NOMO-1 (cell line): ENCODE data around the gene ZDHHC13.
A peak's percentile ranks its signal among the peaks of the same experiment; 100 is the strongest.

Source experiments
- DNase-seq, 2 experiments: peaks; one replicate each; lab custom pipeline; 2025; ENCODE audit not compliant: unreplicated experiment in 2 of 2; lab: John Stamatoyannopoulos, UW

Gene ZDHHC13

GRCh38 chr11:19200410-19201201 is 83.6 kb downstream of the ZDHHC13 start:
- DNase-seq = no peak

DNA sequence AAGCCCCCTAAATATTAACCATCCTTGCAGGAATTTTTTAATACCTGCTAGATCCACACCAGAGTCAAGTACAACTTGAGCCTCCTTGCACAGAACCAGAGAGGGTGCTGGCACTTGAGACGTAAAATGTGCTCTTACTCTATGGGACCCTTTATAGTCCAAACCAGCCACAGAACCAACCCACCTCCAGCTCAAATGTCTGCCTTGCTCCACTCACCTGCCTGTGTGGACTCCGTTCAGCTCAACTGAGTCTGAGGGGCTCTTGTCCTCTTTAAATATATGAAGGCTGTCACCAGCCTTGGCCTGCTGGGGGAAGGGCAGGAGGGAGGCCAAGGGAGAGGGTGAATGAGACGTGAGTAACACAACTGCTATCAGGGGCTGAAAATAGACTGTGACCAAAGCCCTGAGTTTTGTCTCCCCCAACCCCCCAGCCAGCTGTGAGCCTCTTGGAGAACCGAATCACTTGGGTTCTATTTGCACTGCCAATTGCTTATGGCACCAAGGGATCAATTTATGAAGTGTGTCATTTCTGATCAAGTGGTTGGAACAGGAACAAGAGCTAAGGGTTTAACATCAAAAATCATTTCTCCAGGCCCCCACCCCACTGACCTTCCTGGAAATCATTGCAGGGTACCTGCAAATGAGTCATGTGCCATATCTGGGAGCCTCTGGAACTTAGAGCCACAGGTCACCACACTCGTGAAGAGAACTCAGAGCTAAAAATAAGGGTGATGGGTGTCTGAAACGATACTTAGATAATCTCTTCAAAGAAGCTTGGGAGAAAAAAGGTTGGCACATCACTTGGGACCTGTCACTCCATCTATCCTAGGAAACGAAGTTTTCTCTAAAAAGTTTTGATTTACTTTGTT is 85.0 kb downstream of the ZDHHC13 start, which contains the start of gene CSRP3:
Gene CSRP3, minus strand, starts transcription at position 247 of the 869 bp plus-strand sequence. CDS start 9,535 bp downstream, outside the sequence.
- DNase-seq = no peak

DNA sequence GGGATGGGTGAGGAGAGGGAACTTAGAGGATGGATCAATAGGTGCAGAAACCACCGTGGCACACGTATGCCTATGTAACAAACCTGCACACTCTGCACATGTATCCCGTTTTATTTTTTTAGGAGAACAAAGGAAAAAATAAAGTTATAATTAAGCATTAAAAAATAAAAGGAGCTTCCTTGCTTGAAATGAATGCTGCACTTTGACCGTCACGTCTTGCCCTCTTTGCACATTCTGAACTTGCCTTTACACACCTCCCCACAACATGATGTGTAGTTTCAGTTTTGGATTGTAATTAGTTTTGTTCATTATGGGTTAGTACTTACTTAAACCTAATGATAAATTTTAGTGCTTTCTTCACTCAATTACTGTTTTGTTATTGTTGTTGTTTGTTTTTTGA is 87.9 kb downstream of the ZDHHC13 start:
- no peak for DNase-seq

GRCh38 chr11:19208181-19208580 is 91.2 kb downstream of the ZDHHC13 start:
- DNase-seq = no peak

DNA sequence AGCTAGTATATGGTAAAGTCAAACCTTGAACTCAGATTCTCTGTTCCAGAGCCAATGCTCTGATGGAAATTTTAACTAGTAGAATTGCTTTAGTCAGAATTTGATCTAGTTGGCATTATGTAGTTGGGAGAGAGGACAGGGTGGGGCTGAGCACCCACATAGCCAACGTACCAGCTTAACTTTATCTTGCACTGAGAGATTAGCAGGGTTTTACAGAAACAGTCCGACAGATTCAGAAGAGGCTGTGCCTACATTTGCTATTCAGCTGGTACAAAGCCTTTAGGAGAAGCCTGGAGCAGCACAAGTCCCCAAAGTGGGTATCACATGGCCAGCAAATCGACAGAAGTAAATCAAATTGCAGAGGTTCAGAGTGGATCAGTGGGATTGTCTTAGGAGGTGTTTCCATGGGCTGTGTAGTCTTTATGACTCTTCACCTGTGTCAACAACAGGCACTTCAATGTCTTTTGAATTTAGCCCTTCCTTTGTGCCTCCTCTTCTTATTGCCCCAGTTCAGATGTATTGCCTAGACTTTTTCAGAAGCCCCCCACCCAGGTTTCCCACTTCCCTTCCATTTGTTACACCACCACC is 92.1 kb downstream of the ZDHHC13 start:
- no peak for DNase-seq

- DNase-seq = no peak
Observed at GRCh38 chr11:19209617-19210370, 92.8 kb downstream of the ZDHHC13 start.

GRCh38 chr11:19216021-19216420 is 99.1 kb downstream of the ZDHHC13 start:
- no peak for DNase-seq

DNA sequence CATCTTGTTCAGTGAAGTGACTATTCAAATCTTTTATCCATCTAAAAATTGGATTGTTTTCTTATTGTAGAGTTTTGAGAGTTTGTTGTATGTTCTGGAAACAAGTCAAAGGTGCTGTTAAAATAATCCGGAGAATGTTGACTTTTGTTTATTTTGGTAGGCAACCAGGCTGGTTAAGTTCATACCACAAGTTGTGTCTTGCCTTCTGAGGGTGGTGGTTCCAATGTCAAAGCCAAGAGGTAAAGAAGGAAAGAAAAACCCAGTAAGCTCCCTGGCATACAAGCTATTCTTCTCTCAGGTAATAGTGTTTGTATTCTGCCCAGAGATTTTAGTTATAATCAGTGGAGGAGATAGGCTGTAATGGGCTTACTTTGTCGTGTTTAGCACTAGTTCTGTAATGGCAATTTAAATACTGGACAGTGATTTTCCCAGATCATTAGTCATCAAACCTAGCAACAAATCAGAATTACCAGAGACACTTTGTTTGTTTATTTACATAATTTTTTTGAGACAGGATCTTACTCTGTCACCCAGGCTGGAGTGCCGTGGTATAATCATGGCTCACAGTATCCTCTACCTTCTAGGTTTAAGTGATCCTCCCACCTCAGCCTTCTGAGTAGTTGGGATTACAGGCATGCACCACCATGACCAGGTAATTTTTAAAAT is 99.9 kb downstream of the ZDHHC13 start:
- no peak for DNase-seq

DNA sequence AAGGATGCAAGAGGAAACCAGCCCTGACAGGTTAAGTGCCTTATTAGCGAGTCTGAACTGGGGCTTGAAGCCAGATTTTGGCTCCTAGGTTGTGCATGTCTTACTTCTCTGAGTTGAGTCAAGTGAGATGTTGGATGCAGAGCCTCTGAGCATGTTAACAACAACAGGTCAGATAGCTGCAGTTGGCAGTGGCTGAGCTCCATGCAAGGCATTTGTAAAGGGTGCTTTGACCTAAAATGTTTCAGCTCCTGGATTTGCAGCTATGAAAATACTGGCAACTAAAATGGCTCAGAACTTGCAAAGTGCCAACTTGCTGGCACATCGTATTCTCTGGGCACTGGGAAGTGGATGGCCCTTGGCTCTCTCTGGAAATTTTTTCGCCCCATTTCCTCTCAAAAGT is 101.2 kb downstream of the ZDHHC13 start:
- DNase-seq = no peak

DNA sequence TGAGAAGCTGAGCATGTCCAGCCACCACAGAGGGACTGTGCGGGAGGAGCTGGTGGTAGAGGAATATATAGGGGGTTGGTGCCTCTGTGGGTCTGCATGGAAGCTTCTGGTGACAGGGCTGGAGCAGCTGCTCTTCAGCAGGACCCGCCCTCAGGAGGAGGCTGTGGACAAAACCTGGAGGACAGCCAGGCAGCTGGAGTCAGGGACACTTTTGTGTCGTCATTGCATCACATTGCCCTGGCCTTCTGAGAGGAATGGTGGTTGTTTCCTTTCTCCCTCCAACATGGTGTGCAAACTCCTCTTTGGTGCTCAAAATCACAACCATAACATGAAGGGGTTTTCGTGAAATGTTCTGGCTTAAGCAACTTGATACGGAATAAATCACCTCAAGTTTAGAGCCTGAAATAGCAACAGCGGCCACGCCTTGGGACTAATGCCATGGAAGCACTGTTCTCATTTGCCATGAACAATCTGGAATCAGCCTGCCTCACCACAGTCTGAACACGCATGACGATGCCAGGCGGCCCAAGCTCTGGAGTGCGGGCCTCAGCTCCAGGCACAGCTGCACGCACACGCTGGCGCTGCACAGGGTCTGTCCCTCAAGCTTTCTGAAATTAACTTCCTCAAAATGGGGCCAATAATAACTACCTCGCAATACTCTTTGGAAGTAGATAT is 102.0 kb downstream of the ZDHHC13 start:
- DNase-seq = peak; percentile 31 to 44

DNA sequence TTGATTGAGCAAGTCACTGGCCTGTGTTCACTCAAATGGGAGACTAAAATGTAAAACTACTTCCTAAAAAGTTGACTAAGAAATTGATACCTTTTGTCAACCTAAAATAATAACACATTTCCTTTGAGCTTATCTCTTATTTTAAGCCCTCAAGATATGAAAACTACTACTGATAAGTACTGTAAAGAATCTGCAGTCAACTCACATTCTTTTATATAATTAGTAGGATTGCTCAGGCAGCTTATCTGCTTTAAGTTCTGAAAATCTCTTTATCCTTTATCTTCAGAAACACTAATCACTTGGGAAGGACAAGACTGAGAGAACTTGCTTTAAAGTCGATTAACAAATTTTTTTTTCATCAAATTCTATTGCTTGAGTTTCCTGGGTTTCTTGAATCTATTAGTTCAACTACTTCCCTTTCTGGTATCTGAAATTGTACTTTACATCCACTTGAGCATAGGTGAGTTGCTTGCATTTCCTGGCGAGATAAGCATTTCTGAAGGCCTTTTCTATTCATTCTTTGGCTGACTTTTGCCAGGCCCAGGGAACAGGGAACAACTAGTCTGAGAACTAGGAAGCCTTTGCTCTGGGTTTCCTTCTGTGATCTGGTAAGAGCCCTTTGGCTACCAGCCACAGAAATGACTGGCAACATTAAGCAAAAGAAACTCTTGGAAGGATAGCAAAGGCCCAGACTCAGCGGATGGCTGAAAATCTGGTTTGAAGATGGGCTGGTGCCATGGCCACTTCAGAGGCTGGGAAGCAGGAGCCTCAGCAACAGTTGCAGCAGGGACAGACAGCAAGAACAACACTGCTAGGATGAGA is 104.1 kb downstream of the ZDHHC13 start:
- peak in 1 of 2 experiments; percentile 6 for DNase-seq

DNA sequence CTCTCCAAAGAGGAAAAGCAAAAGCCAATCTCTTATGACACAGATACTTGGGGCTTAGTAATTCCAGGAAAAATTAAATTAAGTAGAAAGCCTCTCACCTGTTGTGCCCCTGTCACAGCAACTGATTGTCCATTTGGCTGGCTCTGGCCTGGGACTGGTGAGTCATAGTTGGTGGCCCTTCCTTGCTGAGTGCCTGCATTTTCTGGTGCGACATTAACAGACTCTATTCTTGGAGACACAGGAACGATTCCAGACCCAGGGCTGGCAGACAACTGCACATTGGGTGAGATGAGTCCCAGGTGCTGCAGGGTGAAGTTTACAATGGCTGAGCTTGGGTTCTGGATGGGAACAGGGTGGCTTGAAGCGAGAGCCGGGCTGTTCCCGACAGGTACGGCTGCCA is 108.2 kb downstream of the ZDHHC13 start:
- DNase-seq = no peak

GRCh38 chr11:19225581-19225980 is 108.6 kb downstream of the ZDHHC13 start:
- no peak for DNase-seq
